HG03439 (cell line): ENCODE data around the gene FAM204A.

ENCODE experiments used
- ATAC-seq: cut with Tn5 transposase; IDR thresholded peaks from one replicate; pipeline ENCODE4 v1.9.1; 2021; ENCODE audit warnings: mild to moderate bottlenecking, moderate library complexity; ENCODE audit not compliant: unreplicated experiment

FAM204A gene

DNA sequence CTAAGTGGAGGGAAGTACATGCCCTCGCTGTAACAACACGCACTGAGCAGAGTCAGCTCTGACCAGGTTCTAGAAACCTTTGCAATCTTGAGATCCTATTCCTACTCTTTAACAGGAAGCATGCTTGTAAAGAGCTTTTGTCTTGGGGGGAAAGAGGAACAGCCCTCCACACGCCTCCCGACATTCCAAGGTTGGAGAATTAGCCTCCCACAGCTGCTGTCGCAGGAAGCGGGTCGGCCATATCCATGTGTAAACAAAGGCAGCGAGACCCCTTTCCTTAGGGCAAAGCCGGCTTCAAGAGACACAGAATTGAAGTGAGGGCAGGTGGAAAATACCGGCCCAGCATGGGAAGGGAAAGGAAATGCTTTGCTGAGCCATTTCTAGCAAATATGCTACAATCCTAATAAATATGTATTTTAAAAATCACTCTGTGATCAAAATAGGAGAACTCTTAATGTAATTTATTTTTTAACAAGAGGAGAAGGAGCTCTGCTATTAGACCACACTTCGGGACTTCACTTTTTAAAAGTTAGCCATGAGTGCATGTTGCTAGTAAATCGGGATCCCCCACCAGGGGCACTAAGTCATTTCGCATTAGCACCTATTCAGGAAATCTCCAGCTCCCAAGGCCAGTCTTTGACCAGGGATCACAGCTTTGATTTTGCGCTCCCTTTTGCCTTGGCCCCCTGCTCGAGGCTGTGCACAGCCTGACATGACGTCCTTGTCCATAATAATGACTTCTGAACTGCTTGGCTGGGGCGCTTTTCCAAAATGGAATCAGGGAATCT lies 55.9 kb downstream of the FAM204A start:
- ATAC-seq, result no peak

DNA sequence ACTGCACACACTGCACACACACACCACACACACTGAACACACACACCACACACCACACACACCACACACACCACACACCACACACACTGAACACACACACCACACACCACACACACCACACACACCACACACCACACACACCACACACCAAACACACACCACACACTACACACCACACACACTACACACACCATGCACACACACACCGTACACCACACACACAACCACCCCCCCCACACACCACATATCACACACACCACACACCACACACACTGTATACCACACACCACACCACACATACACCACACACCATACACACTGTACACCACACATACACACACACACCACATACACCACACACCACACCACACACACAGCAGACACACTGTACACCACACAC lies 59.5 kb downstream of the FAM204A start:
- ATAC-seq, result no peak

GRCh38 chr10:118278649-118279048 lies 63.5 kb downstream of the FAM204A start:
- no peak for ATAC-seq

GRCh38 chr10:118277871-118278270 lies 64.3 kb downstream of the FAM204A start:
- no peak for ATAC-seq

GRCh38 chr10:118276727-118277126 lies 65.4 kb downstream of the FAM204A start:
- no peak for ATAC-seq

DNA sequence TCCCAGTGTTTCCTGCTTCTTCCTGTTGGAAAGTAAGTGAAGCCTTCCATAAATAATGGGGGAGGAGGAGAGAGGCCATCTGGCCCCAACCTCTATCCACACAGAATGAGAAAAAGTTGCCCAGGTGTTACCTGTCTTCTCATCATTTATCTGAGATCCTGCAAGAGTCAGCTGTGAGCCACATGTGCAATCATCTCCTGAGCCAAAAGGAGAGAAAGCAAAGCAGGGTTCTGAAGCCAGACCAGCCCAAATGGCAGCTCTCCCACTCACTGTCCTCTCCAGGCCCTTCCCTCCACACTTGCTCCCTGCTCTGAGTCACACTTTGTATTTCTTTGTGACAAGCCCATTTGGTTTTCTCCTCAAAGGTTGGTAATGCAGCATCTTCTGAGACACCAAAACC lies 65.9 kb downstream of the FAM204A start:
- no peak for ATAC-seq

GRCh38 chr10:118273662-118274061 lies 68.5 kb downstream of the FAM204A start:
- no peak for ATAC-seq

DNA sequence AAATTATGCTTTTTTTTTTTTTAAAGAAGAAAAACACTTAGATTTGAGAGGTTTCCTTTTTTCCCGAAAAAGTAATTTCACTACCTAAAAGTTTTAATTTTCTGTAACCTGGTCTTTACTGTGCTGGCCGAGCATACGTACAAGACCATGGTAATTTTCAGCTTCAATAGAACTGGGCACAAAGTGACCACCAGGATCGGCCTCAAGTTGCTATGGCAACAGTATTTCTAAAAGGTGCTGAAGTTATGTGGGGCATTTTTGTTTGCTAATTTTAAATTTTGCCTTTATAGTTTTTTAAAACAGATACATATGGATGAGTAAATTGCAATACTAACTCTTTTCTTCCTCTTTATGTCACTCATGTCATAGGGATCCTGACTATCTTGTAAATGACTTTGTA lies 69.4 kb downstream of the FAM204A start:
- no peak for ATAC-seq

- ATAC-seq, result no peak
These were observed 69.9 kb downstream of the FAM204A start for GRCh38 chr10:118272149-118272721.

- ATAC-seq, result no peak
These were observed 70.5 kb downstream of the FAM204A start for GRCh38 chr10:118271671-118272070.

GRCh38 chr10:118266098-118266748 lies 75.9 kb downstream of the FAM204A start:
- ATAC-seq, result no peak

DNA sequence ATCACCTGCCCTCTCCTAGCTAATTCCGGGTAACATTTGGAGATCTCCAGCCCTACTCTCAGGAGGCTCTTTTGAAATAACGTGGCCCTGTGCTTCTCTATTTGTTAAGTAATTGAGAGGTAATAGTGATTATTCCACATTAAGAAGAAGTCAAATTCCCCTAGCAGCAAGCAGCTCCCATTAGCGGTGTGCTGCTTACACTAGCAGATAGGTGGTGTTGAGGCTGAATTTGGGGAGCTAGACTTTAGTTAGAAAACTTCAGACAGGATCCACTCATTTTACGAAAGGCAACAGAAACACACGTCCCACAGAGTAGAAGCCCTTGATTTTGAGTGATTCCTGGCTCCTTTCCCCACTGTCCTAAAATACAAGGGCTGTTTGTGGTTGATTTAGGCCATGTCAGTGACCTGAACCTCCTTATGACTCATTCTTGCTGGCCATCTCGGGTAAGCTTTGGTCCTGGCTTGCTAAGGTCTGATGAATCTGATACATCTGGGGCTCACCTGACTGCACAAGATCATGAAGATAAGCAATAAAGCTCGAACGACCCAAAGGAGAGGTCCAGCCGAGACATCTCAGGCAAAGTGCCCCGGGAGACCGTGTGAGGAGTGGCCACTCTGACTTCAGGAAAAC lies 77.2 kb downstream of the FAM204A start:
- ATAC-seq, result no peak

- ATAC-seq, result no peak
These were observed 77.9 kb downstream of the FAM204A start for GRCh38 chr10:118264252-118264651.

DNA sequence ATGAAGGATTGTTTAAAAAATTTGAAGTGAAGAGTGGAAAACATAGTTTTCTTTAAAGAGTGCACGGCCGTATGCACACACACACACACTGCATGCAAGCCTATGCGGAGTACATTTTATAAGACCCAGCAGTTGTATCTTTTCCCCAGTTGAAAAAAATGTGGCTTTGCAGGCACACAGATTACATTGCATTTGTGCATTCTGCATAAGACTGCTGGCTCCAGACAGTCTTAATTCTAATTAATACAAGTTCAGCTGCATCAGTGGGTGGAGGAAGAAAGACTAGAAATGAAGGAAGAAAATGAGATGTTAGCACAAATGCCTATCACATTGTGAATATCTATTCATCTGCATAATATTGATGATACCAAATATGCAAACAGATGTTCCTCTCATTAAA lies 79.6 kb downstream of the FAM204A start:
- no peak for ATAC-seq

DNA sequence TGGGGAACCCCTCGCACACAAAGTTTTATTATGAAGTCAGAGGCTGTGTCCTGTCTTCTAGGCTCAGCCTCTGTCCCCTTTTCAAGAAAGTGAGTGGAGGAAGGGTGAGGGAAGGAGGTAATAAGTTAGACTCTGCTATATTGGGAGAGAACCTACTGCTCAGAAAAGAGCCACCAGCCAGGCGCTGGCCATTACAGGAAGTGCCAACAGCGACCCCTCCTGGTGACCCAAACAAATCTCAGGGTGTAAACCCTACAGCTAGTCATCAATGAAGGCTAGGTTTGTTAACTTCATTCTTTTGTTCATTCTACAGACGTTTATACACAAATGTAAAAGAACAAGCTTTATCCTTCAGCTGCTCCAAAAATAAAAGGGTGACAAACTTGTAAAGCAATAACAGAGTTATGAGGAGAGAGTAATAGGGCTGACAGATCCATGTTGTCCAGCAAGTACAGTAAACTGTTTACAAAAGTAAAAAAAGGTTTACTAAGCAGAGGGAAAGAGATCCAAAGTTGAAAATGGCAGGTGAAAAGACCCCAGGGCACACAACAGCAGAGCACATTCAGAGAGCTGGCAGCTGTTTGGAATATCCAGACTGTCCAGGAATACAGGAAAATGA lies 82.7 kb downstream of the FAM204A start:
- ATAC-seq, result no peak

GRCh38 chr10:118258285-118258684 lies 83.8 kb downstream of the FAM204A start:
- ATAC-seq, result no peak

DNA sequence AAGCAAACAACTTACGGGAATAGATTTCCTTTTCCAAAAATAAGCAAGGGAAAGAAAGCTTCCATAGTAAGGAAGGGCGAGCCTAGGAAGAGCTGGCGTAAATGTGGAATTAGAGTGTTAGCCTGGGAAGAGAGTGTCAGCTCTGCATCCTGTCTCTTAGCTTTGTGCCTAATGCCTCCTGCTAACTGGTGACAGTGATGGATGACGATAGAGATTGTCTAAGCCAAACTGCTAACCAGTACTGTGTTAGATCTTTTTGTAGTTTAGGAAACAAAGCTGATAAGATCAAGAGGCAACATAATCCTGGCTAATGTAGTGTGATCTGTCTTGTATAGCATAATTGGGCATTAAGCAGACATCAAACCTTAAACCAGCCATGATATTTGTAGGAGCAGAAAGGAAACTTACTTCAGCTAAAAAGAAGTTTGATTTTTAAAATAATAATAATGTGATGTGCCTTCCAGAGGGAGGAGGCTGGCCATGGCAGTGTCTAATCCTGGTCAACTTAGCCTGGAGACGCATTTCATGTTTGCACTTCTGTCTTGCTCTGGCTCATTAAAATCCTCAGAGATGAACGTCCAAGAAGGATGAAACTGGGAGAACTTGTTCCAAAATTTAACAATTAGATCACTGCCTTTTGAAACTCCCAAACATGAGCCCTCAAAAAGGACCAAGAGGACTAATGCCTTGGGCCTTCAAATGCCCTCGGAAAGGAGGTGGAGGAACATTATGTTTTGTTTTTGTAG lies 85.1 kb downstream of the FAM204A start:
- ATAC-seq, result no peak

DNA sequence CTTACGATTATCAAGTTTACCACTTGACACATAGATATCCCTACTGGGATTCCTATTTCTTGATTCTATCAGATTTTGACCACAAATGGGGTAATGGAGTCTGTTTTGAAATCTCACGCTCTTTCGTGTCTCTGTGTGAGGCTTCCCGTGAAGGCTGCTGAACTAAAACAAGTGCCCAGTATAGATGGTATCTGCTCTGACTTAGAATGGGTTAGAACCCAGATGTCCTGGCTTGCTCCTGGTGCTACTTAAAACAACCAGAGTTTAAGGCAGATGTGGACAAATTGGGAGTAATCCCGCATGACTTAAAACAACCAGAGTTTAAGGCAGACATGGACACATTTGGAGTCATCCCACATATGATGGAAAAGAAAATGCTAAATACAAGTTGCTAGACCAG lies 85.9 kb downstream of the FAM204A start:
- no peak for ATAC-seq

GRCh38 chr10:118255355-118255754 lies 86.8 kb downstream of the FAM204A start:
- ATAC-seq, result no peak

DNA sequence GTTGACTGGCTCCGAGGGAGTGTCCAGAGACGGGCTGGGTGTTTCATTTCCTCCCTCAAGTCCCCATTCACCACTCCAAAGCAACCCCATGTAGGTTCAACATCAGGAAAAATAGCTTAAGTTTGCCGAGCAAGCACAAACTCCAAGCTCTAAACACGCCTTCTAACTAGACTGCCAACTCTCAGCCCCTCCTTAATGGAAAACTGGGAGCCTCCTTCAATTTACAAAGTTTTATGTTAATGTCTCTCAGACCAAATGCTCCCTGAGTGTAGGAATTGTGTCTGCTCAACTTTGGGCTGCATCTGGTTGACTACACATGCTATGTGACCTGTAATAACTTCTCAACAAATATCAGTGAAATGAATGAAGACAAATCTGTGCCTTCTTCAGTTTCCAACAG lies 87.5 kb downstream of the FAM204A start:
- no peak for ATAC-seq

- ATAC-seq, result no peak
These were observed 88.7 kb downstream of the FAM204A start for GRCh38 chr10:118253397-118253796.
